ENCODE data around the gene LCN6. TPM values are rescaled to one million over a fixed set of nuclear protein-coding genes. Genes with fewer than 3 reads are reported as not detected.

The LCN6 gene
- total and polyA plus RNA-seq, 2 donors (not counting 1 experiment from before 2014, with no cell fraction given) = 0.18 TPM; not detected in 1

- Histone ChIP-seq H3K27ac (ENCODE audit: low read length in 2 of 2) (peak overlapping the region; percentile 50 to 80), H3K36me3 (replicated peaks in 1 of 2; ENCODE audit: control extremely low read depth in 1 of 2, control insufficient read depth in 1 of 2, extremely low read depth in 1 of 2, insufficient read depth in 2 of 2, low read length in 1 of 2) (no peaks in the 10 kb centered on the region), H3K4me2 (replicated peaks; ENCODE audit: low read depth, low read length, poor library complexity, severe bottlenecking) (peak overlapping the region; percentile 70), H4K20me1 (ENCODE audit: control insufficient read depth, insufficient read depth, low read length, poor library complexity, severe bottlenecking) (no peaks in the 10 kb centered on the region), H3K79me2 (ENCODE audit: control insufficient read depth, insufficient read depth, low read length) (peaks cover 3% of the 10 kb centered on the region), H3K4me1 (ENCODE audit: control insufficient read depth in 2 of 2, insufficient read depth in 2 of 2, low read length in 2 of 2) (peaks cover 61 to 79% of the 10 kb centered on the region in 2 donors), H3K9me3 (ENCODE audit: control extremely low read depth in 1 of 3, control insufficient read depth in 2 of 3, insufficient read depth in 1 of 3, low read length in 2 of 3) (peaks cover 0 to 53% (median 15%) of the 10 kb centered on the region in 3 donors), H3K4me3 (ENCODE audit: control extremely low read depth in 1 of 5, extremely low read depth in 1 of 5, insufficient read depth in 1 of 5, low read depth in 2 of 5, low read length in 4 of 5) (no peak overlapping the region), H3K27me3 (replicated peaks in 1 of 4; ENCODE audit: control extremely low read depth in 1 of 4, control insufficient read depth in 3 of 4, insufficient read depth in 4 of 4, low read length in 3 of 4) (no peaks in the 10 kb centered on the region), H2AFZ (ENCODE audit: insufficient read depth, low read depth, low read length, poor library complexity, severe bottlenecking) (no peak overlapping the region), H3K9ac (ENCODE audit: low read length) (no peak overlapping the region)
- ChIA-PET CTCF (interaction anchor here (1.2 to 4.9 kb wide), 12 partner anchors 9 to 278 kb away, joined by 4 to 102 read pairs (median 7); partner anchors contain the start of genes LCN10 and LCN6), POLR2A (interaction anchor here (0.9 to 6.1 kb wide), 9 partner anchors 8 to 56 kb away, joined by 3 to 83 read pairs (median 8); partner anchors contain the start of genes LCN10, LCN6 and TMEM141)
- TF ChIP-seq CTCF (IDR thresholded peaks at IDR 0.05) (no peak), EZH2 (IDR thresholded peaks at IDR 0.05; ENCODE audit: borderline replicate concordance, insufficient read depth, low read depth, low read length, poor library complexity, severe bottlenecking) (no peak)
- WGBS (ENCODE audit: insufficient coverage) = 61% methylated on average over 20 of the region's 20 CpGs
- DNase-seq (no peak), ATAC-seq (ENCODE audit: low read depth) (peak; percentile 54)
- Mint-ChIP-seq H3K27me3 (no peaks in the 10 kb centered on the region), H3K9me3 (ENCODE audit: insufficient read depth) (peaks cover 4% of the 10 kb centered on the region), H3K4me3 (peak overlapping the region; percentile 81), H3K27ac (peak overlapping the region; percentile 95), H3K4me1 (peaks cover 56% of the 10 kb centered on the region)
- intact Hi-C loops (cut with micrococcal nuclease) = loop anchor here (10.0 kb wide), 1 partner anchor 213 kb away; the partner anchor contains the start of gene NOTCH1
These were observed 9.0 kb upstream of the LCN6 start for GRCh38 chr9:136757328-136757727.

GRCh38 chr9:136756836-136757235 lies 8.5 kb upstream of the LCN6 start:
- Histone ChIP-seq H4K20me1 (ENCODE audit: control insufficient read depth, insufficient read depth, low read length, poor library complexity, severe bottlenecking) (no peaks in the 10 kb centered on the region), H3K9me3 (ENCODE audit: control extremely low read depth in 1 of 3, control insufficient read depth in 2 of 3, insufficient read depth in 1 of 3, low read length in 2 of 3) (peaks cover 0 to 58% (median 20%) of the 10 kb centered on the region in 3 donors), H3K27ac (ENCODE audit: low read length in 2 of 2) (peak overlapping the region; percentile 50 to 80), H3K79me2 (ENCODE audit: control insufficient read depth, insufficient read depth, low read length) (peaks cover 3% of the 10 kb centered on the region), H2AFZ (ENCODE audit: insufficient read depth, low read depth, low read length, poor library complexity, severe bottlenecking) (no peak overlapping the region), H3K36me3 (replicated peaks in 1 of 2; ENCODE audit: control extremely low read depth in 1 of 2, control insufficient read depth in 1 of 2, extremely low read depth in 1 of 2, insufficient read depth in 2 of 2, low read length in 1 of 2) (no peaks in the 10 kb centered on the region), H3K4me1 (ENCODE audit: control insufficient read depth in 2 of 2, insufficient read depth in 2 of 2, low read length in 2 of 2) (peaks cover 61 to 76% of the 10 kb centered on the region in 2 donors), H3K4me2 (replicated peaks; ENCODE audit: low read depth, low read length, poor library complexity, severe bottlenecking) (peak overlapping the region; percentile 70), H3K4me3 (ENCODE audit: control extremely low read depth in 1 of 5, extremely low read depth in 1 of 5, insufficient read depth in 1 of 5, low read depth in 2 of 5, low read length in 4 of 5) (no peak overlapping the region), H3K27me3 (replicated peaks in 1 of 4; ENCODE audit: control extremely low read depth in 1 of 4, control insufficient read depth in 3 of 4, insufficient read depth in 4 of 4, low read length in 3 of 4) (no peaks in the 10 kb centered on the region), H3K9ac (ENCODE audit: low read length) (no peak overlapping the region)
- Mint-ChIP-seq H3K4me1 (peaks cover 56% of the 10 kb centered on the region), H3K9me3 (ENCODE audit: insufficient read depth) (peaks cover 5% of the 10 kb centered on the region), H3K27me3 (no peaks in the 10 kb centered on the region), H3K4me3 (peak overlapping the region; percentile 81), H3K27ac (peak overlapping the region; percentile 95)
- ATAC-seq (ENCODE audit: low read depth) = no peak
- ChIA-PET CTCF (interaction anchor here (1.5 to 4.9 kb wide), 6 partner anchors 8 to 29 kb away, joined by 5 to 102 read pairs (median 8); partner anchors contain the start of genes LCN10 and LCN6), POLR2A (interaction anchor here (0.6 to 6.1 kb wide), 8 partner anchors 10 to 375 kb away, joined by 3 to 83 read pairs (median 8); partner anchors contain the start of genes LCN10 and TMEM141)
- no peak for DNase-seq
- WGBS (ENCODE audit: insufficient coverage) = 92% methylated on average over 18 of the region's 18 CpGs
- intact Hi-C loops (cut with micrococcal nuclease) = loop anchor here (10.0 kb wide), 1 partner anchor 212 kb away; the partner anchor contains the start of gene NOTCH1
- TF ChIP-seq CTCF (IDR thresholded peaks at IDR 0.05) (no peak), EZH2 (IDR thresholded peaks at IDR 0.05; ENCODE audit: borderline replicate concordance, insufficient read depth, low read depth, low read length, poor library complexity, severe bottlenecking) (no peak)
